Measurements from ENCODE around the gene ZFYVE21. TPM values are rescaled to one million over a fixed set of nuclear protein-coding genes. Genes with fewer than 3 reads are reported as not detected.
A peak's percentile ranks its signal among the peaks of the same experiment; 100 is the strongest.

The ZFYVE21 gene
- total RNA-seq (2014; rRNA removed; shearing (Covaris generic)) (16.6 and 22.5 TPM in 2 replicates), total RNA-seq (2022) (18.0 and 23.2 TPM in 2 replicates), Bru-seq, nascent RNA (percentile 48 among the genes with signal in this experiment), BruChase-seq, experiment 1, labeled RNA remaining after a 6-hour chase (percentile 62 among the genes with signal in this experiment), BruChase-seq, experiment 2, labeled RNA remaining after a 2-hour chase (percentile 65 among the genes with signal in this experiment)
- long read RNA-seq, transcript ZFYVE21-202 (7 exons, 1,383 nt), result major isoform, 12 of 30 reads
- long read RNA-seq, partial matches to known transcripts, result 4 of 30 reads
- long read RNA-seq, other reads (novel, unspliced or antisense), result 9 of 30 reads

DNA sequence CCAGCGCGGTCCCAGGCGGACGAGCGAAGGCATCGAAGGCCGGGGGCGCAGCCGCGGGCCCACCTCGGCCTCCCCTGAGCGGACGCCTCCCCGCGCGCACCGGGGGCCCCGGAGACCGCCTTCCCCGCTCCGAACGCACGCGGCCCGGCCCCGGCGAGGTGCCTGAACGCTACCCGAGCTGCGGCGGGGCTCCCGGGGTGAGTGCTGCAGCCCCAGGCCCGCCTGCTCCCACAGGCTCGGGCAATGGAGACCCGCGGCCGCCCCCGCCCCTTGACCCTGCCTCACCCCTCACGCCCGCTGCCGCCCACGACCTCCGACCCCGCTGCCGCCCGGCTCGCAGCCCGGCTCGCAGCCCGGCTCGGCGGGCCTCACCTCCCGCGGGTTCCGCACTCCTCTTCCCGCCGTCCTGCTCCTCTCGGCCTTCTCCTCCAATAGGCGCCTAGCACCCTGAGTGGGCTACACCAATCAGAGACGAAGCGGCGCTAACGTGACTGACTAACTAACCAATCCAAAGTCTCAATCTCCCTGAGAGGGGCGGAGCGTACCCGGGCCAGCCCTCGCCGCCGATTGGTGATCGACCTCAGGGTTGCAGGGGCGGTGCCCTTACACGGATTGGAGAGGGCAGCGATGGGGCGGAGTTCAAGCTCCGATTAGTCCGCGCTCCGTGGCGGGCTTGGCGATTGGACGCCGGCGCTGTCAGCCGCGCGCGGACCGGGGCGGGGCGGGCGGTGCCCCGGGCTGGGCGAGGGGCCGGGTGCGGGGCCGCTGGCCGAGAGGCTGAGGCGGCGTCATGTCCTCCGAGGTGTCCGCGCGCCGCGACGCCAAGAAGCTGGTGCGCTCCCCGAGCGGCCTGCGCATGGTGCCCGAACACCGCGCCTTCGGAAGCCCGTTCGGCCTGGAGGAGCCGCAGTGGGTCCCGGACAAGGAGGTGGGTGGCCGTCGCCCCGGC is at the start of gene ZFYVE21, which contains the start of gene XRCC3:
Gene ZFYVE21 (plus strand): TSS at position 759 of the 949 bp plus-strand sequence. CDS start 32 bp downstream, at position 791.
Gene XRCC3 (minus strand): TSS at position 400 of the 949 bp plus-strand sequence. CDS start 4,364 bp downstream, outside the sequence.
- intact Hi-C loops (cut with micrococcal nuclease; ENCODE audit: unreplicated experiment), result loop anchor here (1.0 to 2.0 kb wide), 3 partner anchors 17 to 33 kb away; no protein-coding TSS in a partner anchor

DNA sequence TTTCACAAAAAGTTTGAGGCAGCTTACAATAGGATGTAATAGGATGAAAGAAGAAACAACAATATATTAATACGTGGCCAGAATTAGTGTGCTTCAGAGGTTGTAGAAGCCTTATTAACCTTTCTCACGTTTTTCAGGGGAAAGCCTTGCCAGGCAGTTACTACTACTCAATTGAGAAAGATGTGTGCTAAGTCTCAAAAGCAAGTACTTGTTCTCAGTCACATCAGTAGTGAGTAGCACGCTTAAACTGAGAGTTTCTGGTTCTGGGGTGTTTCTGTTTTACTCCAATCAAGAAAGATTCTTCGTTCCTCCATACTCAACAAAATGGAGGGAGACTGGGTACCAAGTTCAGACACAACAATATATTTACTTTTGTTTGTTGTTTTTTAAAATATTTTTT is 47.9 kb upstream of the ZFYVE21 start:
- BruUV-seq (replicated peaks), result no TSS peak
- Histone ChIP-seq H3K9me3 (ENCODE audit: low read length) (no peaks in the 10 kb centered on the region), H3K27ac (ENCODE audit: low read depth, low read length, poor library complexity, severe bottlenecking) (no peak overlapping the region), H3K4me1 (ENCODE audit: insufficient read depth, low read length, poor library complexity, severe bottlenecking) (no peaks in the 10 kb centered on the region), H2AFZ (ENCODE audit: low read length) (no peak overlapping the region), H3K4me2 (ENCODE audit: low read length) (no peak overlapping the region), H3K4me3 (ENCODE audit: low read depth, low read length, poor library complexity, severe bottlenecking) (no peak overlapping the region), H4K20me1 (ENCODE audit: insufficient read depth, low read length) (peaks cover 4% of the 10 kb centered on the region; the same call in 1 of the 2 replicates), H3K36me3 (ENCODE audit: insufficient read depth, low read length) (peaks cover 92% of the 10 kb centered on the region), H3K79me2 (ENCODE audit: insufficient read depth, low read depth, low read length) (no peaks in the 10 kb centered on the region), H3K9me2 (ENCODE audit: insufficient read depth, low read length) (no peaks in the 10 kb centered on the region)
- TF ChIP-seq CTCF (conservative IDR thresholded peaks at IDR 0.05; ENCODE audit: low read length) (no peak), EZH2phosphoT487 (IDR thresholded peaks at IDR 0.05; ENCODE audit: borderline replicate concordance, low read depth, low read length) (no peak)
- CTCF ChIA-PET (ENCODE audit: unreplicated experiment), result no interaction called here
- DNase-seq (ENCODE audit: low spot score), result no peak
- intact Hi-C loops (cut with micrococcal nuclease; ENCODE audit: unreplicated experiment), result no loop called here
- POLR2A ChIA-PET, result interaction anchor here (0.6 kb wide), 1 partner anchor 9 kb away, joined by 3 read pairs; no protein-coding TSS in a partner anchor

More for the DNA sequence above, at the start of gene ZFYVE21, which contains the start of gene XRCC3:
- peak within 1 kb of the TSS; percentile 97 for H3K4me2 ChIP-seq (ENCODE audit: low read length)
- H4K20me1 ChIP-seq (ENCODE audit: insufficient read depth, low read length), result peaks cover 8% of the 10 kb centered on the region
- TF ChIP-seq CTCF (conservative IDR thresholded peaks at IDR 0.05; ENCODE audit: low read length), result no peak
- peaks cover 57% of the 10 kb centered on the region for H3K4me1 ChIP-seq (ENCODE audit: insufficient read depth, low read length, poor library complexity, severe bottlenecking)
- ChIA-PET CTCF (ENCODE audit: unreplicated experiment) (no interaction called here), POLR2A (interaction anchor here (0.5 to 2.0 kb wide), 6 partner anchors 17 to 1377 kb away, joined by 3 to 8 read pairs (median 3); partner anchors contain the start of gene TDRD9)
- peak; percentile 99 for DNase-seq (ENCODE audit: low spot score)
- peaks cover 37% of the 10 kb centered on the region; the same call in 1 of the 2 replicates for H3K36me3 ChIP-seq (ENCODE audit: insufficient read depth, low read length)
- peaks cover 41% of the 10 kb centered on the region for H3K79me2 ChIP-seq (ENCODE audit: insufficient read depth, low read depth, low read length)
- no TSS peak for BruUV-seq (replicated peaks)
- H2AFZ ChIP-seq (ENCODE audit: low read length), result no peak within 1 kb of the TSS
- H3K9me3 ChIP-seq (ENCODE audit: low read length), result no peaks in the 10 kb centered on the region
- no peaks in the 10 kb centered on the region for H3K9me2 ChIP-seq (ENCODE audit: insufficient read depth, low read length)
- peak within 1 kb of the TSS; percentile 60 for H3K27ac ChIP-seq (ENCODE audit: low read depth, low read length, poor library complexity, severe bottlenecking)
- peak within 1 kb of the TSS; percentile 88 for H3K4me3 ChIP-seq (ENCODE audit: low read depth, low read length, poor library complexity, severe bottlenecking)
